Stimulated activated naive B cell treated with anti-CD40 and anti-IgM and Interleukin-4, amounts not matched to agents 10 μg/mL and 1 μg/mL and 100 μg/mL, for 72 hours (primary cell): ENCODE results near the gene NRIP3.
"Not testable (repeated sequence)": the region's sequence is repeated elsewhere in the genome, so short reads cannot be mapped to it uniquely, and the experiment has no call there.

ENCODE experiments used
- ATAC-seq, 2 donors: fragments of 150-1000 bp; cut with Tn5 transposase; replicated peaks; 2 replicates each; pipeline ENCODE4 v1.10.0; 2021; ENCODE audit warnings: moderate library complexity in 1 of 2
- DNase-seq: peaks from one replicate; pipeline ENCODE4 v3.0.0; 2021
- H3K27ac Mint-ChIP-seq: one replicate; pipeline ENCODE4 v1.8.0; 2022; ENCODE audit warnings: mild to moderate bottlenecking, mixed read lengths
- H3K27me3 Mint-ChIP-seq, 2 donors: one replicate each; pipeline ENCODE4 v1.8.0; 2022; ENCODE audit warnings: mixed read lengths in 2 of 2
- H3K36me3 Mint-ChIP-seq, 2 donors: one replicate each; pipeline ENCODE4 v1.8.0; 2022; ENCODE audit warnings: mixed read lengths in 2 of 2, mild to moderate bottlenecking in 1 of 2
- H3K4me1 Mint-ChIP-seq, 2 donors: one replicate each; pipeline ENCODE4 v1.8.0; 2022; ENCODE audit warnings: mixed read lengths in 2 of 2, mild to moderate bottlenecking in 1 of 2
- H3K4me3 Mint-ChIP-seq, 2 donors: one replicate each; pipeline ENCODE4 v1.8.0; 2022; ENCODE audit warnings: mild to moderate bottlenecking in 2 of 2, mixed read lengths in 2 of 2, moderate library complexity in 1 of 2
- H3K9me3 Mint-ChIP-seq, 2 donors: one replicate each; pipeline ENCODE4 v1.8.0; 2022; ENCODE audit warnings: mixed read lengths in 2 of 2, mild to moderate bottlenecking in 1 of 2

NRIP3 gene

GRCh38 chr11:9028581-9028980 is 24.8 kb upstream of the NRIP3 start:
- no peak for ATAC-seq

GRCh38 chr11:9025101-9025850 is 21.5 kb upstream of the NRIP3 start:
- H3K27ac Mint-ChIP-seq: no peak overlapping the region
- DNase-seq: no peak
- no peaks in the 10 kb centered on the region for H3K36me3 Mint-ChIP-seq
- peaks cover 0 to 18% of the 10 kb centered on the region in 2 donors for H3K27me3 Mint-ChIP-seq
- H3K4me3 Mint-ChIP-seq: no peak overlapping the region
- no peaks in the 10 kb centered on the region for H3K9me3 Mint-ChIP-seq
- no peak for ATAC-seq
- no peaks in the 10 kb centered on the region for H3K4me1 Mint-ChIP-seq

More at GRCh38 chr11:9028581-9028980, 24.8 kb upstream of the NRIP3 start:
- H3K4me1 Mint-ChIP-seq: no peaks in the 10 kb centered on the region
- H3K27me3 Mint-ChIP-seq: peaks cover 0 to 8% of the 10 kb centered on the region in 2 donors
- no peaks in the 10 kb centered on the region for H3K36me3 Mint-ChIP-seq
- no peak overlapping the region for H3K4me3 Mint-ChIP-seq
- no peaks in the 10 kb centered on the region for H3K9me3 Mint-ChIP-seq
- no peak for DNase-seq
- H3K27ac Mint-ChIP-seq: peak overlapping the region; percentile 52

- no peaks in the 10 kb centered on the region for H3K36me3 Mint-ChIP-seq
- H3K4me3 Mint-ChIP-seq: no peak overlapping the region
- ATAC-seq (no peak), DNase-seq (no peak)
- no peaks in the 10 kb centered on the region for H3K4me1 Mint-ChIP-seq
- H3K9me3 Mint-ChIP-seq: no peaks in the 10 kb centered on the region
- H3K27ac Mint-ChIP-seq: no peak overlapping the region
- H3K27me3 Mint-ChIP-seq: peaks cover 0 to 19% of the 10 kb centered on the region in 2 donors
Measured at GRCh38 chr11:9022961-9023680, 19.3 kb upstream of the NRIP3 start.

- no peaks in the 10 kb centered on the region for H3K36me3 Mint-ChIP-seq
- H3K27ac Mint-ChIP-seq: no peak overlapping the region
- H3K4me3 Mint-ChIP-seq: no peak overlapping the region
- H3K27me3 Mint-ChIP-seq: peaks cover 0 to 19% of the 10 kb centered on the region in 2 donors
- H3K4me1 Mint-ChIP-seq: peaks cover 0 to 8% of the 10 kb centered on the region in 2 donors
- DNase-seq (no peak), ATAC-seq (no peak)
- H3K9me3 Mint-ChIP-seq: no peaks in the 10 kb centered on the region
Measured at GRCh38 chr11:9020916-9021315, 17.1 kb upstream of the NRIP3 start.

- Mint-ChIP-seq H3K9me3 (no peaks in the 10 kb centered on the region), H3K4me3 (no peak overlapping the region), H3K4me1 (peaks cover 0 to 8% of the 10 kb centered on the region in 2 donors), H3K27me3 (peaks cover 0 to 25% of the 10 kb centered on the region in 2 donors), H3K36me3 (no peaks in the 10 kb centered on the region), H3K27ac (no peak overlapping the region)
- ATAC-seq (no peak), DNase-seq (no peak)
Measured at GRCh38 chr11:9019861-9020260, 16.1 kb upstream of the NRIP3 start.

- peaks cover 0 to 8% of the 10 kb centered on the region in 2 donors for H3K4me1 Mint-ChIP-seq
Measured at GRCh38 chr11:9017773-9018172, 14.0 kb upstream of the NRIP3 start.

GRCh38 chr11:9016916-9017642 is 13.3 kb upstream of the NRIP3 start:
- Mint-ChIP-seq H3K9me3 (peaks cover 0 to 2% of the 10 kb centered on the region in 2 donors), H3K27me3 (peaks cover 10 to 20% of the 10 kb centered on the region in 2 donors), H3K4me3 (no peak overlapping the region), H3K4me1 (peaks cover 0 to 8% of the 10 kb centered on the region in 2 donors), H3K27ac (no peak overlapping the region), H3K36me3 (no peaks in the 10 kb centered on the region)
- DNase-seq: no peak
- no peak for ATAC-seq

More at GRCh38 chr11:9017773-9018172, 14.0 kb upstream of the NRIP3 start:
- no peak for DNase-seq
- no peak overlapping the region for H3K4me3 Mint-ChIP-seq
- peaks cover 0 to 2% of the 10 kb centered on the region in 2 donors for H3K9me3 Mint-ChIP-seq
- peak; percentile 73 to 75 for ATAC-seq
- H3K27me3 Mint-ChIP-seq: peaks cover 8 to 27% of the 10 kb centered on the region in 2 donors
- no peak overlapping the region for H3K27ac Mint-ChIP-seq
- H3K36me3 Mint-ChIP-seq: no peaks in the 10 kb centered on the region

- peaks cover 0 to 8% of the 10 kb centered on the region in 2 donors for H3K4me1 Mint-ChIP-seq
- peaks cover 19 to 27% of the 10 kb centered on the region in 2 donors for H3K27me3 Mint-ChIP-seq
- DNase-seq (peak; percentile 36), ATAC-seq (peak; percentile 90 to 91)
- peaks cover 0 to 2% of the 10 kb centered on the region in 2 donors for H3K9me3 Mint-ChIP-seq
- no peak overlapping the region for H3K27ac Mint-ChIP-seq
- H3K36me3 Mint-ChIP-seq: no peaks in the 10 kb centered on the region
- no peak overlapping the region for H3K4me3 Mint-ChIP-seq
Measured at GRCh38 chr11:9015677-9016076, 11.9 kb upstream of the NRIP3 start.

GRCh38 chr11:9014826-9015225 is 11.0 kb upstream of the NRIP3 start:
- H3K9me3 Mint-ChIP-seq: peaks cover 0 to 8% of the 10 kb centered on the region in 2 donors
- no peak for ATAC-seq
- H3K4me1 Mint-ChIP-seq: peaks cover 0 to 8% of the 10 kb centered on the region in 2 donors
- H3K36me3 Mint-ChIP-seq: no peaks in the 10 kb centered on the region
- H3K27ac Mint-ChIP-seq: no peak overlapping the region
- peaks cover 28 to 32% of the 10 kb centered on the region in 2 donors for H3K27me3 Mint-ChIP-seq
- no peak overlapping the region for H3K4me3 Mint-ChIP-seq
- DNase-seq: no peak

- Mint-ChIP-seq H3K36me3 (no peaks in the 10 kb centered on the region), H3K9me3 (peaks cover 0 to 8% of the 10 kb centered on the region in 2 donors), H3K27ac (no peak overlapping the region), H3K27me3 (peaks cover 29 to 32% of the 10 kb centered on the region in 2 donors), H3K4me1 (peaks cover 0 to 8% of the 10 kb centered on the region in 2 donors), H3K4me3 (no peak overlapping the region)
- no peak for ATAC-seq
- DNase-seq: no peak
Measured at GRCh38 chr11:9013373-9013772, 9.6 kb upstream of the NRIP3 start.

GRCh38 chr11:9009538-9009937 is 5.7 kb upstream of the NRIP3 start:
- not testable (repeated sequence) for H3K36me3 Mint-ChIP-seq, ATAC-seq, H3K27ac Mint-ChIP-seq, H3K4me3 Mint-ChIP-seq, DNase-seq, H3K9me3 Mint-ChIP-seq, H3K4me1 Mint-ChIP-seq
- peaks cover 33 to 43% of the 10 kb centered on the region in 2 donors for H3K27me3 Mint-ChIP-seq

GRCh38 chr11:9008661-9009060 is 4.9 kb upstream of the NRIP3 start:
- peaks cover 33 to 43% of the 10 kb centered on the region in 2 donors for H3K27me3 Mint-ChIP-seq
- DNase-seq (no peak), ATAC-seq (no peak)
- no peak overlapping the region for H3K27ac Mint-ChIP-seq
- no peak overlapping the region for H3K4me3 Mint-ChIP-seq
- H3K36me3 Mint-ChIP-seq: no peaks in the 10 kb centered on the region
- H3K9me3 Mint-ChIP-seq: peaks cover 0 to 8% of the 10 kb centered on the region in 2 donors
- peaks cover 0 to 3% of the 10 kb centered on the region in 2 donors for H3K4me1 Mint-ChIP-seq

- DNase-seq (no peak), ATAC-seq (no peak)
- peaks cover 32 to 43% of the 10 kb centered on the region in 2 donors for H3K27me3 Mint-ChIP-seq
- H3K27ac Mint-ChIP-seq: no peak overlapping the region
- H3K36me3 Mint-ChIP-seq: no peaks in the 10 kb centered on the region
- H3K4me3 Mint-ChIP-seq: no peak overlapping the region
- peaks cover 4 to 6% of the 10 kb centered on the region in 2 donors for H3K4me1 Mint-ChIP-seq
- H3K9me3 Mint-ChIP-seq: peaks cover 0 to 6% of the 10 kb centered on the region in 2 donors
Measured at GRCh38 chr11:9008011-9008550, 4.3 kb upstream of the NRIP3 start.

GRCh38 chr11:9005087-9005486 is 1.3 kb upstream of the NRIP3 start:
- H3K9me3 Mint-ChIP-seq: peaks cover 0 to 2% of the 10 kb centered on the region in 2 donors
- H3K4me3 Mint-ChIP-seq: peak overlapping the region; percentile 43 to 60
- no peaks in the 10 kb centered on the region for H3K36me3 Mint-ChIP-seq
- ATAC-seq: no peak
- DNase-seq: no peak
- no peak overlapping the region for H3K27ac Mint-ChIP-seq
- peaks cover 28 to 46% of the 10 kb centered on the region in 2 donors for H3K27me3 Mint-ChIP-seq
- H3K4me1 Mint-ChIP-seq: peaks cover 7 to 12% of the 10 kb centered on the region in 2 donors
